Daoy (cell line): Measurements from ENCODE around the gene CLCA1. TPM values are rescaled to one million over a fixed set of nuclear protein-coding genes. Genes with fewer than 3 reads are reported as not detected.

Experiments used
- DNase-seq: peaks from one replicate; pipeline ENCODE4 v3.0.0-alpha.2; 2015; ENCODE audit warnings: low read depth
- total RNA-seq: library from RNA; depleted of rRNA; stranded (reverse); fragments of >200 nt; shearing (Covaris generic); gene quantifications from 2 replicates; pipeline ENCODE4 v1.2.3, GENCODE V29; 2014; rRNA removed

Gene CLCA1
- total RNA-seq = not detected in 2 replicates

GRCh38 chr1:86468501-86468977, at the start of gene CLCA1:
TSS of gene CLCA1 (plus strand) at chr1:86468927. CDS start at chr1:86468972, 45 bp downstream.
- DNase-seq = no peak

GRCh38 chr1:86419277-86419903, 49.3 kb upstream of the CLCA1 start:
- peak; percentile 47 for DNase-seq

- no peak for DNase-seq
Observed at GRCh38 chr1:86421601-86422280, 47.0 kb upstream of the CLCA1 start.

- no peak for DNase-seq
Observed at GRCh38 chr1:86423473-86423872, 45.3 kb upstream of the CLCA1 start.

GRCh38 chr1:86423873-86424272, 44.9 kb upstream of the CLCA1 start, which contains the start of gene CLCA2:
TSS of gene CLCA2 (plus strand) at chr1:86424171. CDS start at chr1:86424248, 77 bp downstream.
- DNase-seq = no peak

- DNase-seq = no peak
Observed at GRCh38 chr1:86429122-86429725, 39.5 kb upstream of the CLCA1 start.

GRCh38 chr1:86429835-86430234, 38.9 kb upstream of the CLCA1 start:
- peak; percentile 91 for DNase-seq

GRCh38 chr1:86430376-86430775, 38.4 kb upstream of the CLCA1 start:
- DNase-seq = no peak

GRCh38 chr1:86434059-86434458, 34.7 kb upstream of the CLCA1 start:
- no peak for DNase-seq

- no peak for DNase-seq
Observed at GRCh38 chr1:86435327-86435726, 33.4 kb upstream of the CLCA1 start.

- no peak for DNase-seq
Observed at GRCh38 chr1:86436041-86436440, 32.7 kb upstream of the CLCA1 start.

- DNase-seq = no peak
Observed at GRCh38 chr1:86441581-86441980, 27.1 kb upstream of the CLCA1 start.

- DNase-seq = no peak
Observed at GRCh38 chr1:86441997-86442396, 26.7 kb upstream of the CLCA1 start.

- no peak for DNase-seq
Observed at GRCh38 chr1:86445919-86446318, 22.8 kb upstream of the CLCA1 start.

- no peak for DNase-seq
Observed at GRCh38 chr1:86447198-86447790, 21.4 kb upstream of the CLCA1 start.

- DNase-seq = no peak
Observed at GRCh38 chr1:86448670-86449069, 20.1 kb upstream of the CLCA1 start.

GRCh38 chr1:86449103-86449502, 19.6 kb upstream of the CLCA1 start:
- no peak for DNase-seq

GRCh38 chr1:86450847-86451246, 17.9 kb upstream of the CLCA1 start:
- DNase-seq = no peak

- DNase-seq = no peak
Observed at GRCh38 chr1:86453664-86454063, 15.1 kb upstream of the CLCA1 start.

- no peak for DNase-seq
Observed at GRCh38 chr1:86455073-86455472, 13.7 kb upstream of the CLCA1 start.

- DNase-seq = no peak
Observed at GRCh38 chr1:86460998-86461397, 7.7 kb upstream of the CLCA1 start.

GRCh38 chr1:86461482-86461881, 7.2 kb upstream of the CLCA1 start:
- DNase-seq = no peak

- no peak for DNase-seq
Observed at GRCh38 chr1:86464819-86465218, 3.9 kb upstream of the CLCA1 start.
